ENCODE measurements around the gene SULT1C2. TPM values are rescaled to one million over a fixed set of nuclear protein-coding genes. Genes with fewer than 3 reads are reported as not detected.
A peak's percentile ranks its signal among the peaks of the same experiment; 100 is the strongest.

Gene SULT1C2
- total and polyA plus RNA-seq, 2 of the 13 experiments (the other 11 are each of a cell fraction or from before 2014, with no cell fraction given): 4.0 to 6.2 TPM

GRCh38 chr2:108271691-108272253, 16.9 kb upstream of the SULT1C2 start (continued):
- TF ChIP-seq PRDM10 (CRISPR knock-in tag; IDR thresholded peaks at IDR 0.05; ENCODE audit: low read depth): no peak
- TF ChIP-seq NAIF1 (CRISPR knock-in tag; IDR thresholded peaks at IDR 0.05; ENCODE audit: borderline replicate concordance): no peak
- TF ChIP-seq ARID5B (CRISPR knock-in tag; IDR thresholded peaks at IDR 0.05): peak; percentile 51
- 0 out of 2 replicates have a peak, but pooled peaks have one; percentile 66 for TF ChIP-seq ZNF44 (CRISPR knock-in tag; IDR thresholded peaks at IDR 0.05)
- no peak for TF ChIP-seq ZNF674 (CRISPR knock-in tag; IDR thresholded peaks at IDR 0.05; ENCODE audit: low read depth)
- no peak for TF ChIP-seq MEF2D (CRISPR knock-in tag; IDR thresholded peaks at IDR 0.05)
- TF ChIP-seq ARID3A (IDR thresholded peaks at IDR 0.05; ENCODE audit: low read depth, low read length): no peak
- TF ChIP-seq JUN (CRISPR knock-in tag; IDR thresholded peaks at IDR 0.05): no peak
- no peak for TF ChIP-seq ZNF710 (CRISPR knock-in tag; IDR thresholded peaks at IDR 0.05; ENCODE audit: borderline replicate concordance)
- no peak for TF ChIP-seq ZNF333 (CRISPR knock-in tag; IDR thresholded peaks at IDR 0.05; ENCODE audit: borderline replicate concordance)
- no peak for TF ChIP-seq ZNF142 (CRISPR knock-in tag; IDR thresholded peaks at IDR 0.05)
